Measurements from ENCODE around the gene SH3RF2. TPM values are rescaled to one million over a fixed set of nuclear protein-coding genes. Genes with fewer than 3 reads are reported as not detected.
"Not testable (repeated sequence)": the region's sequence is repeated elsewhere in the genome, so short reads cannot be mapped to it uniquely, and the experiment has no call there.

The SH3RF2 gene
- total RNA-seq, 1 donor from 2014 or later, result 3.7 TPM

- H3K4me1 ChIP-seq (ENCODE audit: control insufficient read depth in 3 of 3, insufficient read depth in 3 of 3, low read length in 3 of 3), result peaks cover 11 to 54% (median 15%) of the 10 kb centered on the region in 3 donors
- peak overlapping the region in 2 of 3 donors; percentile 4 to 40 for H3K9ac ChIP-seq (ENCODE audit: low read depth in 1 of 3, low read length in 3 of 3)
- H3K36me3 ChIP-seq (ENCODE audit: control insufficient read depth in 3 of 3, insufficient read depth in 3 of 3, low read length in 3 of 3), result no peaks in the 10 kb centered on the region
- H3K27me3 ChIP-seq (ENCODE audit: control insufficient read depth in 3 of 3, insufficient read depth in 3 of 3, low read length in 3 of 3), result no peaks in the 10 kb centered on the region
- H3K9me3 ChIP-seq (ENCODE audit: control insufficient read depth in 3 of 3, low read length in 3 of 3), result no peaks in the 10 kb centered on the region
- H3K4me3 ChIP-seq (ENCODE audit: low read length in 3 of 3), result no peak overlapping the region
- H3K27ac ChIP-seq (ENCODE audit: low read depth, low read length), result peak overlapping the region; percentile 76
These were observed 9.9 kb downstream of the SH3RF2 start for GRCh38 chr5:145946112-145946861.

- Histone ChIP-seq H3K4me3 (ENCODE audit: low read length in 3 of 3) (no peak overlapping the region), H3K9ac (ENCODE audit: low read depth in 1 of 3, low read length in 3 of 3) (no peak overlapping the region), H3K9me3 (ENCODE audit: control insufficient read depth in 3 of 3, low read length in 3 of 3) (no peaks in the 10 kb centered on the region), H3K4me1 (ENCODE audit: control insufficient read depth in 3 of 3, insufficient read depth in 3 of 3, low read length in 3 of 3) (peaks cover 11 to 53% (median 17%) of the 10 kb centered on the region in 3 donors), H3K27me3 (ENCODE audit: control insufficient read depth in 3 of 3, insufficient read depth in 3 of 3, low read length in 3 of 3) (no peaks in the 10 kb centered on the region), H3K27ac (ENCODE audit: low read depth, low read length) (no peak overlapping the region), H3K36me3 (ENCODE audit: control insufficient read depth in 3 of 3, insufficient read depth in 3 of 3, low read length in 3 of 3) (no peaks in the 10 kb centered on the region)
These were observed 11.2 kb downstream of the SH3RF2 start for GRCh38 chr5:145947581-145947980.

- Histone ChIP-seq H3K27ac (ENCODE audit: low read depth, low read length) (no peak overlapping the region), H3K9ac (ENCODE audit: low read depth in 1 of 3, low read length in 3 of 3) (no peak overlapping the region), H3K4me1 (ENCODE audit: control insufficient read depth in 3 of 3, insufficient read depth in 3 of 3, low read length in 3 of 3) (peaks cover 11 to 56% (median 19%) of the 10 kb centered on the region in 3 donors)
These were observed 11.7 kb downstream of the SH3RF2 start for GRCh38 chr5:145948047-145948446.

GRCh38 chr5:145948921-145949320 lies 12.5 kb downstream of the SH3RF2 start:
- H3K9me3 ChIP-seq (ENCODE audit: control insufficient read depth in 3 of 3, low read length in 3 of 3), result no peaks in the 10 kb centered on the region
- no peak overlapping the region for H3K4me3 ChIP-seq (ENCODE audit: low read length in 3 of 3)
- H3K36me3 ChIP-seq (ENCODE audit: control insufficient read depth in 3 of 3, insufficient read depth in 3 of 3, low read length in 3 of 3), result no peaks in the 10 kb centered on the region
- no peaks in the 10 kb centered on the region for H3K27me3 ChIP-seq (ENCODE audit: control insufficient read depth in 3 of 3, insufficient read depth in 3 of 3, low read length in 3 of 3)
- H3K4me1 ChIP-seq (ENCODE audit: control insufficient read depth in 3 of 3, insufficient read depth in 3 of 3, low read length in 3 of 3), result peaks cover 8 to 58% (median 15%) of the 10 kb centered on the region in 3 donors
- H3K27ac ChIP-seq (ENCODE audit: low read depth, low read length), result no peak overlapping the region
- H3K9ac ChIP-seq (ENCODE audit: low read depth in 1 of 3, low read length in 3 of 3), result no peak overlapping the region

More at GRCh38 chr5:145948047-145948446, 11.7 kb downstream of the SH3RF2 start:
- Histone ChIP-seq H3K4me3 (ENCODE audit: low read length in 3 of 3) (no peak overlapping the region), H3K9me3 (ENCODE audit: control insufficient read depth in 3 of 3, low read length in 3 of 3) (no peaks in the 10 kb centered on the region), H3K36me3 (ENCODE audit: control insufficient read depth in 3 of 3, insufficient read depth in 3 of 3, low read length in 3 of 3) (no peaks in the 10 kb centered on the region), H3K27me3 (ENCODE audit: control insufficient read depth in 3 of 3, insufficient read depth in 3 of 3, low read length in 3 of 3) (no peaks in the 10 kb centered on the region)

- no peak overlapping the region for H3K27ac ChIP-seq (ENCODE audit: low read depth, low read length)
- H3K9me3 ChIP-seq (ENCODE audit: control insufficient read depth in 3 of 3, low read length in 3 of 3), result no peaks in the 10 kb centered on the region
- H3K4me1 ChIP-seq (ENCODE audit: control insufficient read depth in 3 of 3, insufficient read depth in 3 of 3, low read length in 3 of 3), result peaks cover 8 to 56% (median 15%) of the 10 kb centered on the region in 3 donors
- H3K4me3 ChIP-seq (ENCODE audit: low read length in 3 of 3), result no peak overlapping the region
- H3K9ac ChIP-seq (ENCODE audit: low read depth in 1 of 3, low read length in 3 of 3), result no peak overlapping the region
- H3K36me3 ChIP-seq (ENCODE audit: control insufficient read depth in 3 of 3, insufficient read depth in 3 of 3, low read length in 3 of 3), result no peaks in the 10 kb centered on the region
- H3K27me3 ChIP-seq (ENCODE audit: control insufficient read depth in 3 of 3, insufficient read depth in 3 of 3, low read length in 3 of 3), result no peaks in the 10 kb centered on the region
These were observed 13.1 kb downstream of the SH3RF2 start for GRCh38 chr5:145949474-145949873.

- H3K4me3 ChIP-seq (ENCODE audit: low read length in 3 of 3), result peak overlapping the region in 1 of 3 donors; percentile 25
- no peak overlapping the region for H3K9ac ChIP-seq (ENCODE audit: low read depth in 1 of 3, low read length in 3 of 3)
- H3K9me3 ChIP-seq (ENCODE audit: control insufficient read depth in 3 of 3, low read length in 3 of 3), result no peaks in the 10 kb centered on the region
- H3K27ac ChIP-seq (ENCODE audit: low read depth, low read length), result no peak overlapping the region
- no peaks in the 10 kb centered on the region for H3K36me3 ChIP-seq (ENCODE audit: control insufficient read depth in 3 of 3, insufficient read depth in 3 of 3, low read length in 3 of 3)
- H3K4me1 ChIP-seq (ENCODE audit: control insufficient read depth in 3 of 3, insufficient read depth in 3 of 3, low read length in 3 of 3), result peaks cover 3 to 46% (median 15%) of the 10 kb centered on the region in 3 donors
- H3K27me3 ChIP-seq (ENCODE audit: control insufficient read depth in 3 of 3, insufficient read depth in 3 of 3, low read length in 3 of 3), result no peaks in the 10 kb centered on the region
These were observed 14.7 kb downstream of the SH3RF2 start for GRCh38 chr5:145951071-145951470.

- Histone ChIP-seq H3K36me3 (ENCODE audit: control insufficient read depth in 3 of 3, insufficient read depth in 3 of 3, low read length in 3 of 3) (no peaks in the 10 kb centered on the region), H3K4me3 (ENCODE audit: low read length in 3 of 3) (no peak overlapping the region), H3K27ac (ENCODE audit: low read depth, low read length) (no peak overlapping the region), H3K4me1 (ENCODE audit: control insufficient read depth in 3 of 3, insufficient read depth in 3 of 3, low read length in 3 of 3) (peaks cover 6 to 40% (median 10%) of the 10 kb centered on the region in 3 donors), H3K27me3 (ENCODE audit: control insufficient read depth in 3 of 3, insufficient read depth in 3 of 3, low read length in 3 of 3) (no peaks in the 10 kb centered on the region), H3K9ac (ENCODE audit: low read depth in 1 of 3, low read length in 3 of 3) (no peak overlapping the region), H3K9me3 (ENCODE audit: control insufficient read depth in 3 of 3, low read length in 3 of 3) (no peaks in the 10 kb centered on the region)
These were observed 16.8 kb downstream of the SH3RF2 start for GRCh38 chr5:145953202-145953601.

GRCh38 chr5:145954140-145954539 lies 17.8 kb downstream of the SH3RF2 start:
- not testable (repeated sequence) for H3K9me3 ChIP-seq (ENCODE audit: control insufficient read depth in 3 of 3, low read length in 3 of 3); H3K27me3 ChIP-seq (ENCODE audit: control insufficient read depth in 3 of 3, insufficient read depth in 3 of 3, low read length in 3 of 3); H3K27ac ChIP-seq (ENCODE audit: low read depth, low read length); H3K4me3 ChIP-seq (ENCODE audit: low read length in 3 of 3); H3K36me3 ChIP-seq (ENCODE audit: control insufficient read depth in 3 of 3, insufficient read depth in 3 of 3, low read length in 3 of 3); H3K9ac ChIP-seq (ENCODE audit: low read depth in 1 of 3, low read length in 3 of 3)
- peaks cover 3 to 30% (median 8%) of the 10 kb centered on the region in 3 donors for H3K4me1 ChIP-seq (ENCODE audit: control insufficient read depth in 3 of 3, insufficient read depth in 3 of 3, low read length in 3 of 3)

GRCh38 chr5:145957388-145957787 lies 21.0 kb downstream of the SH3RF2 start:
- H3K36me3 ChIP-seq (ENCODE audit: control insufficient read depth in 3 of 3, insufficient read depth in 3 of 3, low read length in 3 of 3), result no peaks in the 10 kb centered on the region
- H3K27ac ChIP-seq (ENCODE audit: low read depth, low read length), result no peak overlapping the region

GRCh38 chr5:145958436-145958835 lies 22.1 kb downstream of the SH3RF2 start:
- Histone ChIP-seq H3K4me1 (ENCODE audit: control insufficient read depth in 3 of 3, insufficient read depth in 3 of 3, low read length in 3 of 3) (peaks cover 0 to 5% (median 0%) of the 10 kb centered on the region in 3 donors), H3K27me3 (ENCODE audit: control insufficient read depth in 3 of 3, insufficient read depth in 3 of 3, low read length in 3 of 3) (no peaks in the 10 kb centered on the region), H3K9me3 (ENCODE audit: control insufficient read depth in 3 of 3, low read length in 3 of 3) (no peaks in the 10 kb centered on the region), H3K36me3 (ENCODE audit: control insufficient read depth in 3 of 3, insufficient read depth in 3 of 3, low read length in 3 of 3) (no peaks in the 10 kb centered on the region), H3K27ac (ENCODE audit: low read depth, low read length) (no peak overlapping the region), H3K9ac (ENCODE audit: low read depth in 1 of 3, low read length in 3 of 3) (no peak overlapping the region), H3K4me3 (ENCODE audit: low read length in 3 of 3) (no peak overlapping the region)

More at GRCh38 chr5:145957388-145957787, 21.0 kb downstream of the SH3RF2 start:
- no peak overlapping the region for H3K9ac ChIP-seq (ENCODE audit: low read depth in 1 of 3, low read length in 3 of 3)
- H3K27me3 ChIP-seq (ENCODE audit: control insufficient read depth in 3 of 3, insufficient read depth in 3 of 3, low read length in 3 of 3), result no peaks in the 10 kb centered on the region
- H3K4me1 ChIP-seq (ENCODE audit: control insufficient read depth in 3 of 3, insufficient read depth in 3 of 3, low read length in 3 of 3), result peaks cover 3 to 8% (median 5%) of the 10 kb centered on the region in 3 donors
- H3K9me3 ChIP-seq (ENCODE audit: control insufficient read depth in 3 of 3, low read length in 3 of 3), result no peaks in the 10 kb centered on the region
- no peak overlapping the region for H3K4me3 ChIP-seq (ENCODE audit: low read length in 3 of 3)

Measured in skeletal muscle tissue (tissue), 4 donors.